Aorta (tissue), 5 donors: ENCODE results near the gene ELFN1. TPM values are rescaled to one million over a fixed set of nuclear protein-coding genes. Genes with fewer than 3 reads are reported as not detected.

ENCODE experiments used
- ATAC-seq: fragments of 200-7000 bp; cut with Tn5 transposase; one replicate; pipeline ENCODE4 v1.9.1; 2022; ENCODE audit warnings: moderate library complexity; ENCODE audit not compliant: low FRiP score
- DNase-seq, 2 donors: peaks; one replicate each; pipeline ENCODE4 v3.0.0-alpha.2; 2020
- H3K27ac ChIP-seq, 2 donors: one replicate each; pipeline ENCODE4 v1.5.1; 2013; ENCODE audit warnings: low read length in 2 of 2, mild to moderate bottlenecking in 2 of 2, moderate library complexity in 2 of 2, control low read depth in 1 of 2, inconsistent platforms in 1 of 2, low read depth in 1 of 2
- H3K27me3 ChIP-seq, 2 donors: one replicate each; pipeline ENCODE4 v1.6.1; 2013; ENCODE audit warnings: control low read depth in 1 of 2, low read length in 1 of 2, mild to moderate bottlenecking in 1 of 2, moderate library complexity in 1 of 2; ENCODE audit not compliant: insufficient read depth in 2 of 2, control insufficient read depth in 1 of 2
- H3K36me3 ChIP-seq, 2 donors: one replicate each; pipeline ENCODE4 v1.6.1; 2013; ENCODE audit warnings: control low read depth in 1 of 2, low read length in 1 of 2, mild to moderate bottlenecking in 1 of 2; ENCODE audit not compliant: insufficient read depth in 2 of 2, control insufficient read depth in 1 of 2
- H3K4me1 ChIP-seq, 2 donors: one replicate each; pipeline ENCODE4 v1.6.1; 2013; ENCODE audit warnings: low read length in 2 of 2, control low read depth in 1 of 2, mild to moderate bottlenecking in 1 of 2, moderate library complexity in 1 of 2; ENCODE audit not compliant: insufficient read depth in 2 of 2, control insufficient read depth in 1 of 2
- H3K4me3 ChIP-seq, 2 donors: one replicate each; pipeline ENCODE4 v1.5.1; 2013; ENCODE audit warnings: low read length in 2 of 2, control low read depth in 1 of 2, mild to moderate bottlenecking in 1 of 2
- H3K9me3 ChIP-seq: one replicate; pipeline ENCODE4 v1.6.1; 2013; ENCODE audit warnings: mild to moderate bottlenecking, low read length; ENCODE audit not compliant: control insufficient read depth
- WGBS, 2 donors: extraction: QIAGEN DNeasy Blood & Tissue Kit; methylation state at CpG; one replicate each; pipeline ENCODE4 v1.1.7; 2013; 5-methylcytosine and 5-hydroxymethylcytosine counted together
- intact Hi-C, 2 donors: fragments of 100-400 bp; cut with DNase I; formaldehyde crosslinking; loops; one replicate each; pipeline versions ENCODE4 v1.14.2 to v1.15.0; 2022
- polyA plus RNA-seq, 2 donors: library from polyadenylated mRNA; stranded (reverse); fragments of 200-250 nt; gene quantifications; one replicate each; pipeline ENCODE4 v1.2.3, GENCODE V29; 2013
- total RNA-seq, 2 donors: library from RNA; stranded (reverse); fragmentation: NEBNext Ultra II Directional; extraction: Animal tissue kit (Norgen Biotek cat#: 25700); gene quantifications; one replicate each; pipeline ENCODE4 v1.2.1, GENCODE V29; 2021
- donor health status: healthy with polysubstance abuse.
- donor health status: Bipolar disorder and iron deficiency.
- donor health status: DM: no; HTN: no; CAD: no.
- donor health status: DM: no; HTN: no; CAD: no.
- donor health status: DM: yes; HTN: yes; CAD: no.

Gene ELFN1
- total and polyA plus RNA-seq, 4 donors: 0.13 to 4.8 (median 1.2) TPM; not detected in 1

DNA sequence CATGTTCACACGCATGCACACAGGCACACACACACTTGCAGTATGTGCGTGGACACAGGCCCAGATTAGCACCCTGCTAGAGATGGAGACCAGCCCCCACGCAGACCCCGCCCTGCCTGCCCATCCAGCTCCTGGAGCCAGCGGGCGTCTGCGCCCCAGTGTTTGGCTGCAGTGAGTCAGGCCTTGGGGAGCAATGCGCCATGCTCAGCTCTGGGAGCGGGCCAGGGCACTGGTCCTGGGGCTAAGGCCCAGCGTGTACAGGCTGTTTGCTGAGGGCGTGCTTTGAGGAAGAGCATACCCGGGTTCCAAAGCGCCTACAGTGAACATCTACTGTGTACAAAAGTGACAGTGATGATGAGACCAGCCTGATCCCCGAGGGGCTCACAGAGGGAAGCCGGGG is 16.0 kb upstream of the ELFN1 start:
- 88% methylated on average over 15 of the region's 15 CpGs for WGBS, 2 donors
- no peaks in the 10 kb centered on the region for H3K27me3 ChIP-seq
- intact Hi-C loops: no loop called here

DNA sequence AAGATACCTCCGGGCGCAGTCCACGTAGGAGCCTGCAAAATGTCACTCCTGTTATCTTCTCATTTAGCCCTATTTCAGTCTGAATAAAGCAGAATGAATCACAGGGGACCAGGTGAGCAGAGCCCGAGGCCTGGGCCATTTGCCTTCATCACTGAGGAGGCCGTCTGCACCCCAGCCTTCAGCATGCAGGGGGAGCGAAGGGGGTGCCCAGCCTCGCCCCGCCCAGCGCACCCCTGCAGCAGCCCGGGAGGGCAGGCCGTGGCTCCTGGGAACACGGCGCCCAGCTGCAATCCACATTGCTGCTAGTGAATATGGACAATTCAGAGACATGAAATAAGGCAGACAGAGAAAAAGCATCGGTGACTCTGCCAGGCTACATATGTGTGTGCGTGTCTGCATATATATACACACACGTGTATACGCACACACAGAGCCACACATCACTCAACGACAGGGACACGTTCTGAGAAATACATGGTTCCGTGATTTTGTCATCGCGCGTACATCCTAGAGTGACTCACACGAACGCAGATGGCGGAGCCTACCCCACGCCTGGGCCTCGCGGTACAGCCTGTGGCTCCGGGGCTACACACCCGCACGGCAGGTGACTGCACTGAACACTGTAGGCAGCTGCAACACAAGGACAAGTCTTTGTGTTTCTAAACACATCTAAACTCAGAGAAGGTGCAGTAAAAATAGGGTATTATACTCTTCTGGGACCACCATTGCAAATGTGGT is 15.2 kb upstream of the ELFN1 start:
- Histone ChIP-seq H3K4me3 (no peak overlapping the region), H3K4me1 (no peaks in the 10 kb centered on the region), H3K27ac (no peak overlapping the region), H3K27me3 (no peaks in the 10 kb centered on the region), H3K9me3 (no peaks in the 10 kb centered on the region), H3K36me3 (no peaks in the 10 kb centered on the region)
- 85 to 86% methylated on average over 32 of the region's 32 CpGs for WGBS, 2 donors
- intact Hi-C loops: no loop called here
- ATAC-seq (no peak), DNase-seq (no peak)

More for the DNA sequence above, 16.0 kb upstream of the ELFN1 start:
- Histone ChIP-seq H3K9me3 (no peaks in the 10 kb centered on the region), H3K27ac (no peak overlapping the region), H3K4me1 (no peaks in the 10 kb centered on the region), H3K4me3 (no peak overlapping the region), H3K36me3 (no peaks in the 10 kb centered on the region)
- peak in 1 of 2 donors; percentile 38 for DNase-seq
- ATAC-seq: no peak

DNA sequence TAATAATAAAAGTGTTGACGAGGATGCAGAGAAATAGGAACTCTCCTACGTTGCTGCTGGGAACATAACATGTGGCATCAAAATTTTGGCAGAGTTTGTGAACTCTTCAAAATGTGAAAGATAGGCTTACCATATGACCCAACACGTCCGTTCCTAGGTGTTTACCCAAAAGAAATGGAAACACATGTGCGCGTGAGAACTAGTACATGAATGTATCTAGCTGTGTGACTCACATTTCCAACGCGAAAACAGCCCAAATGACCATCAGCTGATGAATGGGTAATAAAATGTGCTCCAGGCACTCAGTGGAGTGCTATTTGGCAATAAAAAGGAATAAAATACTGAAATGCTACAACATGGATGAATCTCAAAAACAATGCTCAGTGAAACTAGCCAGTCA is 10.4 kb upstream of the ELFN1 start:
- Histone ChIP-seq H3K4me3 (no peak overlapping the region), H3K27ac (no peak overlapping the region), H3K9me3 (no peaks in the 10 kb centered on the region), H3K27me3 (no peaks in the 10 kb centered on the region), H3K36me3 (no peaks in the 10 kb centered on the region), H3K4me1 (no peaks in the 10 kb centered on the region)
- 51 to 52% methylated on average over 8 of the region's 8 CpGs for WGBS, 2 donors
- ATAC-seq: no peak
- no peak for DNase-seq
- intact Hi-C loops: loop anchor here (5.0 to 10.0 kb wide), 3 partner anchors 545 to 685 kb away; no protein-coding TSS in a partner anchor

DNA sequence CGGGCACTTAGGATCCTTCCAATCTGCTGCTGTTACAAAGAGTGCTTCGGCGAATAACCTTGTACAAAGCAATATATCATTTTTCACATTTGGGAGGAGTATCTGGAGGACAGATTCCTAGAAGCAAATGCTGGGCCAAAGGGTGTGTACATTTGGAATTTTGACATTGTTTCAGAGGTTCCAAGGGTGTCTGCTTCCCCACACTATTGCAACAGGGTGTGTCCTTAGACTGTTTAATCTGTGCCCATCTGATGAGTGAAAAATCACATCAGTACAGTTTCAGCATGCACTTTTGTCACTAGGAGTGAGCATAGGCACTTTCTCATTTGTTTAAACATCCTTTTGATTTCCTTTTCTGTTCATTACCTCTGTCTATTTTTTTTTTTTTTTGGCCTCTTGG is 8.6 kb upstream of the ELFN1 start:
- WGBS, 2 donors: 76 to 77% methylated on average over 3 of the region's 3 CpGs
- H3K4me1 ChIP-seq: no peaks in the 10 kb centered on the region
- H3K36me3 ChIP-seq: no peaks in the 10 kb centered on the region
- DNase-seq: no peak
- H3K4me3 ChIP-seq: no peak overlapping the region
- intact Hi-C loops: loop anchor here (5.0 to 10.0 kb wide), 3 partner anchors 543 to 683 kb away; no protein-coding TSS in a partner anchor
- no peak for ATAC-seq
- no peak overlapping the region for H3K27ac ChIP-seq
- H3K27me3 ChIP-seq: no peaks in the 10 kb centered on the region
- H3K9me3 ChIP-seq: no peaks in the 10 kb centered on the region

DNA sequence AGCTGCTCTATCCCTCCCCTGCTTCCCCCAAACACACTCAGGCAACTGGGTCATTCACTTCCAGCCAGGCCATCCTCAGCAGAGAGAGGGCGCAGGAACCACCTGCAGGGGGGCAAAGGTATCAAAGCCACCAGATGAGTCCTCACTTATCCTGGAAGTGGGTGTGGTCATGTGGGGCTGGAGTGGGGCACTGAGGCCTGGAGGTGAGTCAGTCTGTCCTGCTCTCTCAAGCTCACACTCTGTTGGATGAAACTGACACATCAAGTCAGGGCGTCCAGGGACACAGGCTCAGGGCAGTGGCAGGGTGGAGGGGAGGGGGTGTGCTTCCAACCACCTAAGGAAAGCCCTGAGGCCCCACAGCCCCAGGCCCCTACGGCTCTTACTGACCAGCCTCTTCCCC is 8.0 kb upstream of the ELFN1 start:
- DNase-seq (peak; percentile 11 to 49), ATAC-seq (no peak)
- H3K36me3 ChIP-seq: no peaks in the 10 kb centered on the region
- no peaks in the 10 kb centered on the region for H3K27me3 ChIP-seq
- H3K4me1 ChIP-seq: no peaks in the 10 kb centered on the region
- no peak overlapping the region for H3K4me3 ChIP-seq
- intact Hi-C loops: loop anchor here (5.0 to 10.0 kb wide), 3 partner anchors 543 to 683 kb away; no protein-coding TSS in a partner anchor
- no peaks in the 10 kb centered on the region for H3K9me3 ChIP-seq
- H3K27ac ChIP-seq: no peak overlapping the region
- 69 to 76% methylated on average over 3 of the region's 3 CpGs for WGBS, 2 donors

DNA sequence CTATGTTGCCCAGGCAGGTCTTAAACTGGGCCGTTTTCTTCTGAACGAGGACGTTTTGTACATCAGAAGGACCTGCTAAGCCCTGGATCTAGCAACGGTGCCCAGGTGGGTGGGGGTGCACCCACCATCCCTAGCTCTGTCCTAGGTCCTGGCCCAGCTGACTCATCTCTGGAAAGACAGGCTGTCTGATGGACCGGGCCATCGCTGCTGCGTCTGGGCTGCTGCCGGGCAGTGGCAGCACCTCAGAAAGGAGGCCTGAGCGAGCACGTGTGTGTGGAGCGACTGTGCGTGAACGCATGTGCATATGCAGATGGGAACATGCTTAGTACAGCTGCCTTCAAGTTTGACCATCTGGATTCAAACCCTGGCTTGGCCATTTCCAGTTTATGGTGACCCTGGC is 7.3 kb upstream of the ELFN1 start:
- Histone ChIP-seq H3K36me3 (no peaks in the 10 kb centered on the region), H3K27ac (no peak overlapping the region), H3K27me3 (no peaks in the 10 kb centered on the region), H3K4me1 (no peaks in the 10 kb centered on the region), H3K9me3 (no peaks in the 10 kb centered on the region), H3K4me3 (no peak overlapping the region)
- intact Hi-C loops: loop anchor here (5.0 to 10.0 kb wide), 3 partner anchors 542 to 682 kb away; no protein-coding TSS in a partner anchor
- 76 to 78% methylated on average over 13 of the region's 13 CpGs for WGBS, 2 donors
- ATAC-seq (no peak), DNase-seq (peak; percentile 35 to 46)

DNA sequence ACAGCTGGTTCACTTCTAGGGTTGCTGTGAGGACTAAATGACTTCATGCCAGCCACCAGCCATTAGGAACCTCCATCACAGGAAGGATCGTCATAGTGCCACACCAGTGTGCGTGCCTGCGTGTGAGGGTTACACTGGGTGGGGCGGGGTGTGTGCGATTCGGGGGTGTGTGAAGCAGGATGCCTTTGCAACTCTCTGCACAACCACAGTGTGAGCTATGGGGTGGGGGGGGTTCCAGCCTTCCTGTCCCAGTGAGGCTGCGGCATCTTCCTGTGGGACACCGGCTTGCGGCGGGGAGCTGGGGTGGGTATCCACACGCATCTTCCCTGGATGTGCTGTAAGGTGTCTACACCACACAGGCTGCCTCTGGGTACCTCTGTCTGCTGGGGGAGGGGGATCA is 6.9 kb upstream of the ELFN1 start:
- no peaks in the 10 kb centered on the region for H3K4me1 ChIP-seq
- H3K9me3 ChIP-seq: no peaks in the 10 kb centered on the region
- 76 to 80% methylated on average over 11 of the region's 11 CpGs for WGBS, 2 donors
- ATAC-seq (no peak), DNase-seq (peak; percentile 30 to 74)
- no peaks in the 10 kb centered on the region for H3K27me3 ChIP-seq
- no peak overlapping the region for H3K4me3 ChIP-seq
- H3K27ac ChIP-seq: no peak overlapping the region
- H3K36me3 ChIP-seq: no peaks in the 10 kb centered on the region
- intact Hi-C loops: loop anchor here (5.0 to 10.0 kb wide), 3 partner anchors 542 to 682 kb away; no protein-coding TSS in a partner anchor

DNA sequence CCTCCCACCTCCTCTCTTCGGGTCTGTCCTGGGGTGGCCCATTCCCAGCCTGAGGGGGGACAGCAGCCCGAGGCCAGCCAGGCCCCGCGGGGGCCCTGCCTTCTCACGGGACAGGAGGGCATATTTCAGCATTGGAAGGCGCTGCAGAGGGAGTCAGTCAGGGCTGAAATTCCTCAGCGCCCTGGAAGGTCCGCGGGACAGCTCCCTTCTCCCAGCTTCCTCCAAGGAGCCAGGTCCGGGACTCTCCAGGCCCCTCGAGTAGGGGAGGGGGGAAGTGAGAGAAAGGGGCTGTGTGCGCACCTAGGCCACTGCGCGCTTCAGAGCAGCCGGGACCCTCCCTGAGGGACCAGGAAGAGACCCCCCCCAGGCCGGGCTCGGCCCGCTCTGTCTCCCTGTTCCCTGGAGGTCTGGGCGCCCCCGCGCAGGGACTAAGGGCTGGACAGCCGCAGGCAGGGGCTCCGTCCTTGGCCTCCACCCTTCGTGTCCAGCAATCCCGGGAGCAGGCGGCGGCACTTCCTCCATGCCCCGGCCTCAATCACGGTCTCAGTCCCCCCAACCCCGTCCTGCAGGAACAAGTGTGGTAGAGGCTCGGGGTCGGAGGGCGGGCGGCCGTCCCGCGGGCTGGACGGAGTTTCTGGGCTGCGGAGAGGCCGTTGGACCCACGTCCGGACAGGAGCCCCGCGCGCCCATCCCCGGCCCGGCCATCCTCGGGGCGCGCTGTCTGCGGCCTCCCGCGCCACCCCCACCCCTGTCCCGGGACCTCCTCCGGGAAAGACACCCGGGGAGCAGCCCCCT is 6.0 kb upstream of the ELFN1 start:
- ATAC-seq: no peak
- intact Hi-C loops: loop anchor here (5.0 to 10.0 kb wide), 3 partner anchors 541 to 681 kb away; no protein-coding TSS in a partner anchor
- peak; percentile 39 to 77 for DNase-seq
- no peaks in the 10 kb centered on the region for H3K4me1 ChIP-seq
- WGBS, 2 donors: 4 to 8% methylated on average over 45 to 56 of the region's 56 CpGs
- H3K27ac ChIP-seq: no peak overlapping the region
- H3K36me3 ChIP-seq: no peaks in the 10 kb centered on the region
- H3K27me3 ChIP-seq: no peaks in the 10 kb centered on the region
- no peak overlapping the region for H3K4me3 ChIP-seq
- H3K9me3 ChIP-seq: no peaks in the 10 kb centered on the region
